Fibroblast of lung (primary cell): Measurements from ENCODE around the gene RHBDD1. TPM values are rescaled to one million over a fixed set of nuclear protein-coding genes. Genes with fewer than 3 reads are reported as not detected.

Source experiments
- DNase-seq, 2 donors: peaks; one replicate each; pipeline versions ENCODE4 v3.0.0 to v3.0.0-alpha.2; 2010; ENCODE audit warnings: low read depth in 2 of 2
- H2AFZ ChIP-seq: 2 replicates; pipeline ENCODE4 v1.5.1; 2012; ENCODE audit warnings: low read length, control low read depth, inconsistent platforms
- H3K27ac ChIP-seq: 2 replicates; pipeline ENCODE4 v1.5.1; 2011; ENCODE audit warnings: low read length, control low read depth; ENCODE audit not compliant: insufficient read depth
- H3K27me3 ChIP-seq: 2 replicates; pipeline ENCODE4 v1.5.1; 2011; ENCODE audit warnings: mild to moderate bottlenecking, low read length; ENCODE audit not compliant: control insufficient read depth, insufficient read depth
- H3K36me3 ChIP-seq: 2 replicates; pipeline ENCODE4 v1.5.1; 2011; ENCODE audit warnings: low read length; ENCODE audit not compliant: control insufficient read depth, insufficient read depth
- H3K4me1 ChIP-seq: 2 replicates; pipeline ENCODE4 v1.5.1; 2011; ENCODE audit warnings: low read length; ENCODE audit not compliant: control insufficient read depth, insufficient read depth; ENCODE audit errors: extremely low read depth
- H3K4me2 ChIP-seq: 2 replicates; pipeline ENCODE4 v1.5.1; 2011; ENCODE audit warnings: low read length, control low read depth; ENCODE audit not compliant: insufficient read depth; ENCODE audit errors: extremely low read depth
- H3K4me3 ChIP-seq, 4 experiments: fragments of 200-600 bp in 1 of 4; sonication (generic) in 1 of 4; replicated peaks in 1 of 4; 2 replicates each; pipeline ENCODE4 v1.5.1; 2011 to 2016; ENCODE audit warnings: low read length in 4 of 4, low read depth in 3 of 4, mild to moderate bottlenecking in 3 of 4, control low read depth in 2 of 4, inconsistent platforms in 1 of 4, mixed read lengths in 1 of 4; ENCODE audit not compliant: insufficient read depth in 1 of 4; ENCODE audit errors: control extremely low read depth in 1 of 4
- H3K79me2 ChIP-seq: 2 replicates; pipeline ENCODE4 v1.5.1; 2012; ENCODE audit warnings: mild to moderate bottlenecking, low read length, inconsistent platforms; ENCODE audit not compliant: control insufficient read depth, insufficient read depth
- H3K9ac ChIP-seq: 2 replicates; pipeline ENCODE4 v1.5.1; 2011; ENCODE audit warnings: mild to moderate bottlenecking, low read length, control low read depth; ENCODE audit not compliant: insufficient read depth
- H3K9me3 ChIP-seq: 2 replicates; pipeline ENCODE4 v1.5.1; 2012; ENCODE audit warnings: low read depth, low read length; ENCODE audit not compliant: control insufficient read depth, insufficient read depth
- H4K20me1 ChIP-seq: 2 replicates; pipeline ENCODE4 v1.5.1; 2011; ENCODE audit warnings: low read length; ENCODE audit not compliant: control insufficient read depth, insufficient read depth; ENCODE audit errors: extremely low read depth
- EZH2 ChIP-seq: IDR thresholded peaks from 2 replicates; pipeline ENCODE4 v1.5.1; 2012; ENCODE audit warnings: low read length, control low read depth, mild to moderate bottlenecking; ENCODE audit errors: missing control alignments
- polyA plus RNA-seq, 2 donors: library from polyadenylated mRNA; depleted of rRNA in 1 of 2; stranded (reverse) in 1 of 2; unstranded in 1 of 2; fragments of >200 nt; gene quantifications; 2 replicates each; pipeline ENCODE4 v1.2.1, GENCODE V29; 2011 to 2012; ENCODE audit warnings: missing spikeins in 1 of 2
- total RNA-seq: library from RNA; depleted of rRNA; stranded (reverse); fragments of >200 nt; gene quantifications from 2 replicates; pipeline ENCODE4 v1.2.1, GENCODE V29; 2014
- TF ChIP-seq, protein P1 (sequence below), 2 donors: IDR thresholded peaks in 1 of 2; conservative IDR thresholded peaks in 1 of 2; 1 replicate in 1 of 2; 2 replicates in 1 of 2; pipeline ENCODE4 v1.5.1; 2011 to 2012; ENCODE audit warnings: low read length in 2 of 2, control low read depth in 1 of 2, inconsistent platforms in 1 of 2, low read depth in 1 of 2, mild to moderate bottlenecking in 1 of 2

The RHBDD1 gene
- total and polyA plus RNA-seq, 2 donors (not counting 1 experiment from before 2014, with no cell fraction given), result 31.5 to 85.4 TPM

DNA sequence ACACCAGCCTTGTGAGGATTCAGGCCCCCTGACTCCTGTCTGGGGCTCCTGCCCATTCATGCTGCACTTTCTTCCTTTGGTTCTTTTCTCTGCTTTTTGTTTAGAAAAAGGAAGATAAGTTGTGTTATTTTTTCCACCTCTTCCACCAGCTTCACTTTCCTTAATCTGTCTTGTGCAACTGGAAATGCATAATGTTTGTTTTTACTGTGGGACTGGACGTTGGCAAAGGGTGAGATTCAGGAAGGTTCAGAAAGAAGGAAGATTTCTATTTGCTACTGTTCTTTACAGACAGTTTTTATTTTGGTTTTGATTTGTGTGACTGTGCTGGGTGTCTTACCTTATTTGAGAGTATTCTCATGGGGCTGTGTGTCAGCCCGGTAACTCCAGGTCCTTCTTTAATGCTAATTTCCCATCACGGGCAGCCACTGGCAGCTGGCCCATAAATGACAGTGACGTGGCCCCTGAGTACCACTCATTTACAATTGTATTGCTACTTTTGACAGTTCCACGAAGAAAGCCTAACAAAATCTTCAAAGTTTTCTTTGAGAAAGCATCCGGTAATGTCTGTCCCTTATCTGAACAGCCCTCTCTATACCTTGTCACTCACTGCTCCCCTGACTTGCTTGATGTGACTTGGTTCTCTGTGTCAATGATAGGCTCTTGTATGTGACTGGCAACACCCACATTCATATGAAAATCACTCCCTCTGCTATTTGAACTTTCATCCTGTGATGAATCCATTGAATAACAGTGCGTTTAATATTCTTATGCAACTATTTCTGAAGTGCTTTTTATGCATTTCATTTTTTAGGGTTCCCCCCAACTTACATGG, 32.7 kb downstream of the RHBDD1 start:
- H3K4me3 ChIP-seq, result no peak overlapping the region

DNA sequence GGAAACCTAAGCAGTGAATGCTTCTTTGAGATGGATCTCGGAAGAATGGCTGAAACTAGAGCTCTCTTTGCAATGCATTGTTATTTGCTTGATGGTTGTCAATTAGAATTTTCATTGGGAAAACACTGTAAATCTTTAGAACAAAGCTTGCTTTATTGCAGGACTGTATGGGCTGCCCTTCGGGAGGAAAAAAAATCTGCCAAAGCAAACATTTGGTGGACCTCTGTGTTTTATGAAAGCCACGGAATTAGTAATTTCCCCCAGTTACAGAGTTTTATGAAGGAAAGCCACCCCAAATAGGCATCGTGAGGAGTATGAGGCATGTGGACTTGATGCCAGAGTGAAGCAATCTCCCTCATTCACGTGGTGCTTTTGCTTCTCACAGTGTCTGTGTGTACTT, 33.5 kb downstream of the RHBDD1 start:
- H3K9me3 ChIP-seq, result no peaks in the 10 kb centered on the region
- no peak overlapping the region for H3K4me3 ChIP-seq
- no peak for DNase-seq
- no peaks in the 10 kb centered on the region for H3K4me1 ChIP-seq
- peaks cover 3% of the 10 kb centered on the region for H3K36me3 ChIP-seq
- no peak overlapping the region for H3K9ac ChIP-seq
- no peak overlapping the region for H3K27ac ChIP-seq
- H2AFZ ChIP-seq, result no peak overlapping the region
- H3K4me2 ChIP-seq, result no peak overlapping the region
- TF ChIP-seq, protein P1, sequence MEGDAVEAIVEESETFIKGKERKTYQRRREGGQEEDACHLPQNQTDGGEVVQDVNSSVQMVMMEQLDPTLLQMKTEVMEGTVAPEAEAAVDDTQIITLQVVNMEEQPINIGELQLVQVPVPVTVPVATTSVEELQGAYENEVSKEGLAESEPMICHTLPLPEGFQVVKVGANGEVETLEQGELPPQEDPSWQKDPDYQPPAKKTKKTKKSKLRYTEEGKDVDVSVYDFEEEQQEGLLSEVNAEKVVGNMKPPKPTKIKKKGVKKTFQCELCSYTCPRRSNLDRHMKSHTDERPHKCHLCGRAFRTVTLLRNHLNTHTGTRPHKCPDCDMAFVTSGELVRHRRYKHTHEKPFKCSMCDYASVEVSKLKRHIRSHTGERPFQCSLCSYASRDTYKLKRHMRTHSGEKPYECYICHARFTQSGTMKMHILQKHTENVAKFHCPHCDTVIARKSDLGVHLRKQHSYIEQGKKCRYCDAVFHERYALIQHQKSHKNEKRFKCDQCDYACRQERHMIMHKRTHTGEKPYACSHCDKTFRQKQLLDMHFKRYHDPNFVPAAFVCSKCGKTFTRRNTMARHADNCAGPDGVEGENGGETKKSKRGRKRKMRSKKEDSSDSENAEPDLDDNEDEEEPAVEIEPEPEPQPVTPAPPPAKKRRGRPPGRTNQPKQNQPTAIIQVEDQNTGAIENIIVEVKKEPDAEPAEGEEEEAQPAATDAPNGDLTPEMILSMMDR (conservative IDR thresholded peaks at IDR 0.05 in 1 of 2, IDR thresholded peaks at IDR 0.05 in 1 of 2; ENCODE audit: low read depth in 1 of 2, low read length in 2 of 2), result no peak
- TF ChIP-seq EZH2, result no peak
- H3K27me3 ChIP-seq, result no peaks in the 10 kb centered on the region
- H3K79me2 ChIP-seq, result no peaks in the 10 kb centered on the region
- H4K20me1 ChIP-seq, result no peaks in the 10 kb centered on the region

More for the DNA sequence above, 32.7 kb downstream of the RHBDD1 start:
- Histone ChIP-seq H4K20me1 (no peaks in the 10 kb centered on the region), H3K9ac (no peak overlapping the region), H3K9me3 (no peaks in the 10 kb centered on the region), H3K27ac (no peak overlapping the region), H3K36me3 (peaks cover 3% of the 10 kb centered on the region), H2AFZ (no peak overlapping the region), H3K27me3 (no peaks in the 10 kb centered on the region), H3K4me2 (no peak overlapping the region), H3K79me2 (no peaks in the 10 kb centered on the region), H3K4me1 (no peaks in the 10 kb centered on the region)
- DNase-seq, result peak; percentile 6 to 25
- TF ChIP-seq, protein P1 (conservative IDR thresholded peaks at IDR 0.05 in 1 of 2, IDR thresholded peaks at IDR 0.05 in 1 of 2; ENCODE audit: low read depth in 1 of 2, low read length in 2 of 2), result no peak
- no peak for TF ChIP-seq EZH2

DNA sequence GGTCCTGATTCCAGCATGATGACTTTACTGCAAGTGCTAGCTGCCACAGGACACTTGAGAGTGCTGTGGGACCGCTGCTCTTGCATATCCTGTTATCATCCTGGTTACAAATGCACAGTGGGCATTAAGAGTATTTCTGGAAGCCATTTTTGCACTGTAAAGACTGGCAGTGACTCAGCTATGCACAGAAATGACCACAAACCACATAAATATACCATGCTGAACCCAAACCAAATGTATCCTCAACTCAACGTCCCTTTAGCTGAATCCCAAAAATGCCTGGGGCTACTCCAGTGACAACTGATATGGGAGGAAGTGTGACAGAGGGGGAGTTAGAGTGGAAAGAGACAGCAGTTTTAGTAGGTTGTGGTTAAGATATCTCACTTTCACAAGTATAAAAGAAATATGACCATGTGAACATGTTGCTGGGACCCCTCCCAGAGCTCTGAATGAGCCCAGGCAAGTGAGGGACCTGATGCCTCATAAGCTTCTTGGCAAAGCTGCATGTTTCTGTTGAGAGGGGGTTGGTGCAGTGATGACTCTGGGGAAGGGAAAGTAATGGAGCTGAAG, 37.3 kb downstream of the RHBDD1 start:
- Histone ChIP-seq H3K9ac (no peak overlapping the region), H3K27ac (no peak overlapping the region), H3K36me3 (peaks cover 1% of the 10 kb centered on the region), H3K4me2 (no peak overlapping the region), H3K27me3 (no peaks in the 10 kb centered on the region), H2AFZ (no peak overlapping the region), H3K9me3 (no peaks in the 10 kb centered on the region), H3K4me1 (no peaks in the 10 kb centered on the region), H4K20me1 (no peaks in the 10 kb centered on the region), H3K79me2 (no peaks in the 10 kb centered on the region), H3K4me3 (no peak overlapping the region)
- DNase-seq, result peak; percentile 37 to 41
- TF ChIP-seq EZH2, result no peak
- TF ChIP-seq, protein P1 (conservative IDR thresholded peaks at IDR 0.05 in 1 of 2, IDR thresholded peaks at IDR 0.05 in 1 of 2; ENCODE audit: low read depth in 1 of 2, low read length in 2 of 2), result no peak
